GM23338 (cell line): Measurements from ENCODE around the gene TRAIP. TPM values are rescaled to one million over a fixed set of nuclear protein-coding genes. Genes with fewer than 3 reads are reported as not detected.

Experiments used
- ATAC-seq: fragments of 200-7000 bp; cut with Tn5 transposase; 3 replicates; pipeline ENCODE4 v1.9.1; 2020
- DNase-seq: peaks from one replicate; pipeline ENCODE4 v3.0.0-alpha.2; 2015; ENCODE audit warnings: low spot score
- H2AFZ ChIP-seq: fragments of 200-600 bp; sonication (generic); 2 replicates; pipeline ENCODE4 v1.8.0; 2016; ENCODE audit warnings: antibody characterized with exemption, mild to moderate bottlenecking, moderate library complexity
- H3F3A ChIP-seq: fragments of 200-600 bp; sonication (generic); replicated peaks from 2 replicates; pipeline ENCODE4 v1.8.0; 2017; ENCODE audit warnings: antibody characterized with exemption, mixed run types, low read depth
- H3K27ac ChIP-seq: fragments of 200-600 bp; sonication (generic); 2 replicates; pipeline ENCODE4 v1.6.1; 2016; ENCODE audit warnings: low read depth
- H3K27me3 ChIP-seq: fragments of 200-600 bp; sonication (generic); 2 replicates; pipeline ENCODE4 v1.8.0; 2016; ENCODE audit warnings: mild to moderate bottlenecking, mixed run types, moderate library complexity; ENCODE audit not compliant: insufficient read depth
- H3K36me3 ChIP-seq: fragments of 200-600 bp; sonication (generic); 2 replicates; pipeline ENCODE4 v1.8.0; 2016; ENCODE audit warnings: mild to moderate bottlenecking; ENCODE audit not compliant: insufficient read depth
- H3K4me1 ChIP-seq: fragments of 200-600 bp; sonication (generic); 2 replicates; pipeline ENCODE4 v1.8.0; 2016; ENCODE audit warnings: mild to moderate bottlenecking, moderate library complexity; ENCODE audit not compliant: insufficient read depth
- H3K4me2 ChIP-seq: fragments of 200-600 bp; sonication (generic); 2 replicates; pipeline ENCODE4 v1.7.1; 2017; ENCODE audit warnings: mixed run types
- H3K4me3 ChIP-seq: fragments of 200-600 bp; sonication (generic); 2 replicates; pipeline ENCODE4 v1.6.1; 2016; ENCODE audit warnings: mixed run types
- H3K79me2 ChIP-seq: fragments of 200-600 bp; sonication (generic); replicated peaks from 2 replicates; pipeline ENCODE4 v1.8.0; 2017; ENCODE audit warnings: mild to moderate bottlenecking; ENCODE audit not compliant: insufficient read depth
- H3K9me2 ChIP-seq: fragments of 200-600 bp; sonication (generic); 2 replicates; pipeline ENCODE4 v1.8.0; 2017; ENCODE audit not compliant: insufficient read depth
- H4K20me1 ChIP-seq: fragments of 200-600 bp; sonication (generic); replicated peaks from 2 replicates; pipeline ENCODE4 v1.8.0; 2017; ENCODE audit warnings: mild to moderate bottlenecking; ENCODE audit not compliant: insufficient read depth
- H3K27ac Mint-ChIP-seq: 2 replicates; pipeline ENCODE4 v1.8.0; 2020; ENCODE audit warnings: inconsistent platforms, mild to moderate bottlenecking, moderate library complexity, mixed read lengths
- H3K27me3 Mint-ChIP-seq: 3 replicates; pipeline ENCODE4 v1.8.0; 2022; ENCODE audit warnings: low read depth, mild to moderate bottlenecking, moderate library complexity, mixed read lengths, inconsistent platforms; ENCODE audit not compliant: insufficient read depth, poor library complexity
- H3K36me3 Mint-ChIP-seq: 3 replicates; pipeline ENCODE4 v1.8.0; 2021; ENCODE audit warnings: low read depth, mild to moderate bottlenecking, inconsistent platforms, moderate library complexity, mixed read lengths
- H3K4me1 Mint-ChIP-seq: 3 replicates; pipeline ENCODE4 v1.8.0; 2020; ENCODE audit warnings: mild to moderate bottlenecking, inconsistent platforms, mixed read lengths
- H3K4me3 Mint-ChIP-seq: 3 replicates; pipeline ENCODE4 v1.8.0; 2021; ENCODE audit warnings: moderate library complexity, mild to moderate bottlenecking, inconsistent platforms, mixed read lengths
- H3K9me3 Mint-ChIP-seq: 3 replicates; pipeline ENCODE4 v1.8.0; 2020; ENCODE audit warnings: moderate library complexity, mild to moderate bottlenecking, inconsistent platforms, mixed read lengths
- CREB1 ChIP-seq: fragments of 250-450 bp; sonication (Bioruptor Pico); IDR thresholded peaks from 2 replicates; pipeline ENCODE4 v1.5.0; 2020; ENCODE audit warnings: low read depth, mild to moderate bottlenecking, moderate library complexity
- EZH2 ChIP-seq: fragments of 200-600 bp; sonication (generic); IDR thresholded peaks from one replicate; pipeline ENCODE4 v1.8.0; 2017; ENCODE audit warnings: antibody characterized with exemption, mild to moderate bottlenecking, low read depth; ENCODE audit not compliant: unreplicated experiment
- EZH2phosphoT487 ChIP-seq: fragments of 200-600 bp; sonication (generic); IDR thresholded peaks from one replicate; pipeline ENCODE4 v1.8.1; 2018; ENCODE audit warnings: antibody characterized with exemption; ENCODE audit not compliant: unreplicated experiment
- JUNB ChIP-seq: IDR thresholded peaks from one replicate; pipeline ENCODE4 v1.6.1; 2016; ENCODE audit warnings: antibody characterized with exemption; ENCODE audit not compliant: unreplicated experiment
- NANOG ChIP-seq: IDR thresholded peaks from 2 replicates; pipeline ENCODE4 v1.6.1; 2016; ENCODE audit warnings: antibody characterized with exemption, borderline replicate concordance
- POLR2AphosphoS5 ChIP-seq: IDR thresholded peaks from 2 replicates; pipeline ENCODE4 v1.6.1; 2016; ENCODE audit warnings: antibody characterized with exemption, low read depth
- REST ChIP-seq: IDR thresholded peaks from one replicate; pipeline ENCODE4 v1.6.1; 2018; ENCODE audit warnings: antibody characterized with exemption; ENCODE audit not compliant: unreplicated experiment
- STAT1 ChIP-seq: IDR thresholded peaks from one replicate; pipeline ENCODE4 v1.6.1; 2016; ENCODE audit warnings: antibody characterized with exemption; ENCODE audit not compliant: unreplicated experiment
- ZNF114 ChIP-seq: fragments of 250-450 bp; sonication (Bioruptor Pico); IDR thresholded peaks from 2 replicates; pipeline ENCODE4 v1.5.0; 2020; ENCODE audit warnings: mild to moderate bottlenecking, moderate library complexity
- ZNF331 ChIP-seq: fragments of 250-450 bp; sonication (Bioruptor Pico); IDR thresholded peaks from 2 replicates; pipeline ENCODE4 v1.5.0; 2020; ENCODE audit warnings: low read depth, mild to moderate bottlenecking, moderate library complexity
- polyA plus RNA-seq: library from polyadenylated mRNA; unstranded; fragments of >200 nt; fragmentation: Nextera tagmentation; extraction: Ambion mirVana; gene quantifications from 2 replicates; pipeline ENCODE4 v1.2.1, GENCODE V29; 2016
- total RNA-seq: library from RNA; depleted of rRNA; stranded (reverse); fragments of >200 nt; shearing (Covaris generic); gene quantifications from 2 replicates; pipeline ENCODE4 v1.2.3, GENCODE V29; 2014
- TF ChIP-seq, protein P1 (sequence below): fragments of 250-450 bp; sonication (Bioruptor Pico); IDR thresholded peaks from 2 replicates; pipeline ENCODE4 v1.5.0; 2020; ENCODE audit warnings: mild to moderate bottlenecking, moderate library complexity
- TF ChIP-seq, protein P2 (sequence below): IDR thresholded peaks from 2 replicates; pipeline ENCODE4 v1.6.1; 2016; ENCODE audit warnings: antibody characterized with exemption
- TF ChIP-seq, protein P3 (sequence below), 2 experiments: fragments of 200-600 bp in 1 of 2; sonication (generic) in 1 of 2; conservative IDR thresholded peaks; 2 replicates each; pipeline versions ENCODE4 v1.5.1 to v1.6.1; 2016 to 2017; ENCODE audit warnings: antibody characterized with exemption in 2 of 2, low read depth in 2 of 2, mild to moderate bottlenecking in 2 of 2, moderate library complexity in 1 of 2

TRAIP gene
- total and polyA plus RNA-seq, 2 experiments from 2014 or later: 15.3 to 16.6 TPM

DNA sequence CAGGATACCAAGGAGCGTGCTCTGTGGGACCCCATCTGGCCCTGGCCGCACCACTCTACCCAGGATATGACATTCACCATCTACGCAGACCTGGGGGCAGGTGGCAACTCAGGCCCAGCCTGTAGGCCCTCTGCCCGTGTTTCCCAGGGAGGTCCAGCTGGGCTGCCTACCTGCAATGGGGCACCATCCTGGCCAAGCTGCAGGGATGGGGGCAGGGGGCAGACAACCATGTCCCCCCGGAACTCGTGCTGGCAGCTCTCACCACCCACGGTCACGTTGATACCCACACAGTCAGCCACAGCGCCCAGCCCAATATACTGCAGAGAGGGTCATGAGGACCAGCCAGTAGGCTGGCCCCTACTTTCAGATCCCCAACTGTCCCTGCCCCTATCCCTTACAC lies 39.4 kb upstream of the TRAIP start:
- DNase-seq (no peak), ATAC-seq (no peak)
- Mint-ChIP-seq H3K27ac (no peak overlapping the region), H3K36me3 (no peaks in the 10 kb centered on the region), H3K9me3 (no peaks in the 10 kb centered on the region), H3K27me3 (peaks cover 7% of the 10 kb centered on the region), H3K4me1 (no peaks in the 10 kb centered on the region), H3K4me3 (no peak overlapping the region)
- Histone ChIP-seq H4K20me1 (no peaks in the 10 kb centered on the region), H3K79me2 (no peaks in the 10 kb centered on the region), H3K9me2 (no peaks in the 10 kb centered on the region), H3K27ac (no peak overlapping the region), H2AFZ (no peak overlapping the region), H3K36me3 (no peaks in the 10 kb centered on the region), H3K4me2 (no peak overlapping the region), H3K4me1 (no peaks in the 10 kb centered on the region), H3K27me3 (no peaks in the 10 kb centered on the region), H3F3A (no peaks in the 10 kb centered on the region), H3K4me3 (no peak overlapping the region)
- TF ChIP-seq, protein P1, sequence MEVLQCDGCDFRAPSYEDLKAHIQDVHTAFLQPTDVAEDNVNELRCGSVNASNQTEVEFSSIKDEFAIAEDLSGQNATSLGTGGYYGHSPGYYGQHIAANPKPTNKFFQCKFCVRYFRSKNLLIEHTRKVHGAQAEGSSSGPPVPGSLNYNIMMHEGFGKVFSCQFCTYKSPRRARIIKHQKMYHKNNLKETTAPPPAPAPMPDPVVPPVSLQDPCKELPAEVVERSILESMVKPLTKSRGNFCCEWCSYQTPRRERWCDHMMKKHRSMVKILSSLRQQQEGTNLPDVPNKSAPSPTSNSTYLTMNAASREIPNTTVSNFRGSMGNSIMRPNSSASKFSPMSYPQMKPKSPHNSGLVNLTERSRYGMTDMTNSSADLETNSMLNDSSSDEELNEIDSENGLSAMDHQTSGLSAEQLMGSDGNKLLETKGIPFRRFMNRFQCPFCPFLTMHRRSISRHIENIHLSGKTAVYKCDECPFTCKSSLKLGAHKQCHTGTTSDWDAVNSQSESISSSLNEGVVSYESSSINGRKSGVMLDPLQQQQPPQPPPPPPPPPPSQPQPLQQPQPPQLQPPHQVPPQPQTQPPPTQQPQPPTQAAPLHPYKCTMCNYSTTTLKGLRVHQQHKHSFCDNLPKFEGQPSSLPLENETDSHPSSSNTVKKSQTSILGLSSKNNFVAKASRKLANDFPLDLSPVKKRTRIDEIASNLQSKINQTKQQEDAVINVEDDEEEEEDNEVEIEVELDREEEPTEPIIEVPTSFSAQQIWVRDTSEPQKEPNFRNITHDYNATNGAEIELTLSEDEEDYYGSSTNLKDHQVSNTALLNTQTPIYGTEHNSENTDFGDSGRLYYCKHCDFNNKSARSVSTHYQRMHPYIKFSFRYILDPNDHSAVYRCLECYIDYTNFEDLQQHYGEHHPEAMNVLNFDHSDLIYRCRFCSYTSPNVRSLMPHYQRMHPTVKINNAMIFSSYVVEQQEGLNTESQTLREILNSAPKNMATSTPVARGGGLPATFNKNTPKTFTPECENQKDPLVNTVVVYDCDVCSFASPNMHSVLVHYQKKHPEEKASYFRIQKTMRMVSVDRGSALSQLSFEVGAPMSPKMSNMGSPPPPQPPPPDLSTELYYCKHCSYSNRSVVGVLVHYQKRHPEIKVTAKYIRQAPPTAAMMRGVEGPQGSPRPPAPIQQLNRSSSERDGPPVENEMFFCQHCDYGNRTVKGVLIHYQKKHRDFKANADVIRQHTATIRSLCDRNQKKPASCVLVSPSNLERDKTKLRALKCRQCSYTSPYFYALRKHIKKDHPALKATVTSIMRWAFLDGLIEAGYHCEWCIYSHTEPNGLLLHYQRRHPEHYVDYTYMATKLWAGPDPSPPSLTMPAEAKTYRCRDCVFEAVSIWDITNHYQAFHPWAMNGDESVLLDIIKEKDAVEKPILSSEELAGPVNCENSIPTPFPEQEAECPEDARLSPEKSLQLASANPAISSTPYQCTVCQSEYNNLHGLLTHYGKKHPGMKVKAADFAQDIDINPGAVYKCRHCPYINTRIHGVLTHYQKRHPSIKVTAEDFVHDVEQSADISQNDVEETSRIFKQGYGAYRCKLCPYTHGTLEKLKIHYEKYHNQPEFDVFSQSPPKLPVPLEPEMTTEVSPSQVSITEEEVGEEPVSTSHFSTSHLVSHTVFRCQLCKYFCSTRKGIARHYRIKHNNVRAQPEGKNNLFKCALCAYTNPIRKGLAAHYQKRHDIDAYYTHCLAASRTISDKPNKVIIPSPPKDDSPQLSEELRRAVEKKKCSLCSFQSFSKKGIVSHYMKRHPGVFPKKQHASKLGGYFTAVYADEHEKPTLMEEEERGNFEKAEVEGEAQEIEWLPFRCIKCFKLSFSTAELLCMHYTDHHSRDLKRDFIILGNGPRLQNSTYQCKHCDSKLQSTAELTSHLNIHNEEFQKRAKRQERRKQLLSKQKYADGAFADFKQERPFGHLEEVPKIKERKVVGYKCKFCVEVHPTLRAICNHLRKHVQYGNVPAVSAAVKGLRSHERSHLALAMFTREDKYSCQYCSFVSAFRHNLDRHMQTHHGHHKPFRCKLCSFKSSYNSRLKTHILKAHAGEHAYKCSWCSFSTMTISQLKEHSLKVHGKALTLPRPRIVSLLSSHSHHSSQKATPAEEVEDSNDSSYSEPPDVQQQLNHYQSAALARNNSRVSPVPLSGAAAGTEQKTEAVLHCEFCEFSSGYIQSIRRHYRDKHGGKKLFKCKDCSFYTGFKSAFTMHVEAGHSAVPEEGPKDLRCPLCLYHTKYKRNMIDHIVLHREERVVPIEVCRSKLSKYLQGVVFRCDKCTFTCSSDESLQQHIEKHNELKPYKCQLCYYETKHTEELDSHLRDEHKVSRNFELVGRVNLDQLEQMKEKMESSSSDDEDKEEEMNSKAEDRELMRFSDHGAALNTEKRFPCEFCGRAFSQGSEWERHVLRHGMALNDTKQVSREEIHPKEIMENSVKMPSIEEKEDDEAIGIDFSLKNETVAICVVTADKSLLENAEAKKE (CRISPR knock-in tag): no peak
- TF ChIP-seq STAT1 (no peak), REST (no peak), NANOG (no peak), EZH2 (no peak), ZNF114 (CRISPR knock-in tag) (no peak), JUNB (no peak), CREB1 (CRISPR knock-in tag) (no peak), POLR2AphosphoS5 (no peak), ZNF331 (CRISPR knock-in tag) (no peak), EZH2phosphoT487 (no peak)
- TF ChIP-seq, protein P2, sequence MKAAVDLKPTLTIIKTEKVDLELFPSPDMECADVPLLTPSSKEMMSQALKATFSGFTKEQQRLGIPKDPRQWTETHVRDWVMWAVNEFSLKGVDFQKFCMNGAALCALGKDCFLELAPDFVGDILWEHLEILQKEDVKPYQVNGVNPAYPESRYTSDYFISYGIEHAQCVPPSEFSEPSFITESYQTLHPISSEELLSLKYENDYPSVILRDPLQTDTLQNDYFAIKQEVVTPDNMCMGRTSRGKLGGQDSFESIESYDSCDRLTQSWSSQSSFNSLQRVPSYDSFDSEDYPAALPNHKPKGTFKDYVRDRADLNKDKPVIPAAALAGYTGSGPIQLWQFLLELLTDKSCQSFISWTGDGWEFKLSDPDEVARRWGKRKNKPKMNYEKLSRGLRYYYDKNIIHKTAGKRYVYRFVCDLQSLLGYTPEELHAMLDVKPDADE: no peak
- TF ChIP-seq, protein P3, sequence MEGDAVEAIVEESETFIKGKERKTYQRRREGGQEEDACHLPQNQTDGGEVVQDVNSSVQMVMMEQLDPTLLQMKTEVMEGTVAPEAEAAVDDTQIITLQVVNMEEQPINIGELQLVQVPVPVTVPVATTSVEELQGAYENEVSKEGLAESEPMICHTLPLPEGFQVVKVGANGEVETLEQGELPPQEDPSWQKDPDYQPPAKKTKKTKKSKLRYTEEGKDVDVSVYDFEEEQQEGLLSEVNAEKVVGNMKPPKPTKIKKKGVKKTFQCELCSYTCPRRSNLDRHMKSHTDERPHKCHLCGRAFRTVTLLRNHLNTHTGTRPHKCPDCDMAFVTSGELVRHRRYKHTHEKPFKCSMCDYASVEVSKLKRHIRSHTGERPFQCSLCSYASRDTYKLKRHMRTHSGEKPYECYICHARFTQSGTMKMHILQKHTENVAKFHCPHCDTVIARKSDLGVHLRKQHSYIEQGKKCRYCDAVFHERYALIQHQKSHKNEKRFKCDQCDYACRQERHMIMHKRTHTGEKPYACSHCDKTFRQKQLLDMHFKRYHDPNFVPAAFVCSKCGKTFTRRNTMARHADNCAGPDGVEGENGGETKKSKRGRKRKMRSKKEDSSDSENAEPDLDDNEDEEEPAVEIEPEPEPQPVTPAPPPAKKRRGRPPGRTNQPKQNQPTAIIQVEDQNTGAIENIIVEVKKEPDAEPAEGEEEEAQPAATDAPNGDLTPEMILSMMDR (conservative IDR thresholded peaks at IDR 0.05; ENCODE audit: low read depth in 2 of 2): no peak
